Measurements from ENCODE around the gene BARX1.

Gene BARX1

DNA sequence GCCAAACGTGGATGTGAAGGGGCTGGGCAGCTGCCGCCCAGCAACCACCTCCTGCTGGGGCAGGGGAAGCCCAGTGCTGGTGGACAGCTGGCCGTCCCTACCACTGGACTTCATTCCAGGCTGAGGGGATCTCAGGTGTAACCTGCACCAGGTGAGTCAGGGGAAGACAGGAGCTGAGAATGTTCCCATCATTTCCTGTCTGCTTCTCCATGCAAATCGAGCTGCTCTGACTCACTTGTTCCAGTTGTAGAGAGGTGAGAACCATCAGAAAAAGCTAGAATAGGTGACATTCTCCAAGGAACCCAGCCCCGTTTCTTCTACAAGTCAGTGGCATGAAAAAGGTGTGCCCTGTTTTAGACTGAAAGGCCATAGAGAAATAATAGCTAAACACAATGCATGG is 21.8 kb upstream of the BARX1 start:
- no peak for TF ChIP-seq CSDC2 (CRISPR knock-in tag; IDR thresholded peaks at IDR 0.05)
- no peak for TF ChIP-seq ZNF70 (CRISPR knock-in tag; IDR thresholded peaks at IDR 0.05)
- no peak for TF ChIP-seq ZC3H10 (CRISPR knock-in tag; IDR thresholded peaks at IDR 0.05)
- TF ChIP-seq BACH2 (CRISPR knock-in tag; IDR thresholded peaks at IDR 0.05; ENCODE audit: borderline replicate concordance): no peak
- TF ChIP-seq, protein P1, sequence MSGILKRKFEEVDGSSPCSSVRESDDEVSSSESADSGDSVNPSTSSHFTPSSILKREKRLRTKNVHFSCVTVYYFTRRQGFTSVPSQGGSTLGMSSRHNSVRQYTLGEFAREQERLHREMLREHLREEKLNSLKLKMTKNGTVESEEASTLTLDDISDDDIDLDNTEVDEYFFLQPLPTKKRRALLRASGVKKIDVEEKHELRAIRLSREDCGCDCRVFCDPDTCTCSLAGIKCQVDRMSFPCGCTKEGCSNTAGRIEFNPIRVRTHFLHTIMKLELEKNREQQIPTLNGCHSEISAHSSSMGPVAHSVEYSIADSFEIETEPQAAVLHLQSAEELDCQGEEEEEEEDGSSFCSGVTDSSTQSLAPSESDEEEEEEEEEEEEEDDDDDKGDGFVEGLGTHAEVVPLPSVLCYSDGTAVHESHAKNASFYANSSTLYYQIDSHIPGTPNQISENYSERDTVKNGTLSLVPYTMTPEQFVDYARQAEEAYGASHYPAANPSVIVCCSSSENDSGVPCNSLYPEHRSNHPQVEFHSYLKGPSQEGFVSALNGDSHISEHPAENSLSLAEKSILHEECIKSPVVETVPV (CRISPR knock-in tag; IDR thresholded peaks at IDR 0.05): no peak
- TF ChIP-seq, protein P2, sequence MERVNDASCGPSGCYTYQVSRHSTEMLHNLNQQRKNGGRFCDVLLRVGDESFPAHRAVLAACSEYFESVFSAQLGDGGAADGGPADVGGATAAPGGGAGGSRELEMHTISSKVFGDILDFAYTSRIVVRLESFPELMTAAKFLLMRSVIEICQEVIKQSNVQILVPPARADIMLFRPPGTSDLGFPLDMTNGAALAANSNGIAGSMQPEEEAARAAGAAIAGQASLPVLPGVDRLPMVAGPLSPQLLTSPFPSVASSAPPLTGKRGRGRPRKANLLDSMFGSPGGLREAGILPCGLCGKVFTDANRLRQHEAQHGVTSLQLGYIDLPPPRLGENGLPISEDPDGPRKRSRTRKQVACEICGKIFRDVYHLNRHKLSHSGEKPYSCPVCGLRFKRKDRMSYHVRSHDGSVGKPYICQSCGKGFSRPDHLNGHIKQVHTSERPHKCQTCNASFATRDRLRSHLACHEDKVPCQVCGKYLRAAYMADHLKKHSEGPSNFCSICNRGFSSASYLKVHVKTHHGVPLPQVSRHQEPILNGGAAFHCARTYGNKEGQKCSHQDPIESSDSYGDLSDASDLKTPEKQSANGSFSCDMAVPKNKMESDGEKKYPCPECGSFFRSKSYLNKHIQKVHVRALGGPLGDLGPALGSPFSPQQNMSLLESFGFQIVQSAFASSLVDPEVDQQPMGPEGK (CRISPR knock-in tag; IDR thresholded peaks at IDR 0.05; ENCODE audit: borderline replicate concordance): no peak
- TF ChIP-seq TCF4 (CRISPR knock-in tag; IDR thresholded peaks at IDR 0.05; ENCODE audit: borderline replicate concordance): no peak
- TF ChIP-seq TOX (CRISPR knock-in tag; IDR thresholded peaks at IDR 0.05; ENCODE audit: borderline replicate concordance): no peak
- no peak for TF ChIP-seq ZNF8 (CRISPR knock-in tag; IDR thresholded peaks at IDR 0.05)
- TF ChIP-seq ZNF565 (CRISPR knock-in tag; conservative IDR thresholded peaks at IDR 0.05; ENCODE audit: low read depth): no peak
- TF ChIP-seq PPARA (CRISPR knock-in tag; IDR thresholded peaks at IDR 0.05; ENCODE audit: borderline replicate concordance): no peak
- TF ChIP-seq SNAI2 (CRISPR knock-in tag; IDR thresholded peaks at IDR 0.05): no peak
- TF ChIP-seq, protein P3, sequence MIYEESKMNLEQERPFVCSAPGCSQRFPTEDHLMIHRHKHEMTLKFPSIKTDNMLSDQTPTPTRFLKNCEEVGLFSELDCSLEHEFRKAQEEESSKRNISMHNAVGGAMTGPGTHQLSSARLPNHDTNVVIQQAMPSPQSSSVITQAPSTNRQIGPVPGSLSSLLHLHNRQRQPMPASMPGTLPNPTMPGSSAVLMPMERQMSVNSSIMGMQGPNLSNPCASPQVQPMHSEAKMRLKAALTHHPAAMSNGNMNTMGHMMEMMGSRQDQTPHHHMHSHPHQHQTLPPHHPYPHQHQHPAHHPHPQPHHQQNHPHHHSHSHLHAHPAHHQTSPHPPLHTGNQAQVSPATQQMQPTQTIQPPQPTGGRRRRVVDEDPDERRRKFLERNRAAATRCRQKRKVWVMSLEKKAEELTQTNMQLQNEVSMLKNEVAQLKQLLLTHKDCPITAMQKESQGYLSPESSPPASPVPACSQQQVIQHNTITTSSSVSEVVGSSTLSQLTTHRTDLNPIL (CRISPR knock-in tag; IDR thresholded peaks at IDR 0.05; ENCODE audit: low read depth): no peak
- TF ChIP-seq ISL1 (CRISPR knock-in tag; IDR thresholded peaks at IDR 0.05): no peak
- TF ChIP-seq ZFP3 (CRISPR knock-in tag; IDR thresholded peaks at IDR 0.05): no peak
- TF ChIP-seq ARNTL (CRISPR knock-in tag; IDR thresholded peaks at IDR 0.05; ENCODE audit: borderline replicate concordance, low read depth): no peak
- TF ChIP-seq, protein P4, sequence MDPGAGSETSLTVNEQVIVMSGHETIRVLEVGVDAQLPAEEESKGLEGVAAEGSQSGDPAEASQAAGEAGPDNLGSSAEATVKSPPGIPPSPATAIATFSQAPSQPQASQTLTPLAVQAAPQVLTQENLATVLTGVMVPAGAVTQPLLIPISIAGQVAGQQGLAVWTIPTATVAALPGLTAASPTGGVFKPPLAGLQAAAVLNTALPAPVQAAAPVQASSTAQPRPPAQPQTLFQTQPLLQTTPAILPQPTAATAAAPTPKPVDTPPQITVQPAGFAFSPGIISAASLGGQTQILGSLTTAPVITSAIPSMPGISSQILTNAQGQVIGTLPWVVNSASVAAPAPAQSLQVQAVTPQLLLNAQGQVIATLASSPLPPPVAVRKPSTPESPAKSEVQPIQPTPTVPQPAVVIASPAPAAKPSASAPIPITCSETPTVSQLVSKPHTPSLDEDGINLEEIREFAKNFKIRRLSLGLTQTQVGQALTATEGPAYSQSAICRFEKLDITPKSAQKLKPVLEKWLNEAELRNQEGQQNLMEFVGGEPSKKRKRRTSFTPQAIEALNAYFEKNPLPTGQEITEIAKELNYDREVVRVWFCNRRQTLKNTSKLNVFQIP (CRISPR knock-in tag; IDR thresholded peaks at IDR 0.05; ENCODE audit: borderline replicate concordance, low read depth): no peak
- TF ChIP-seq, protein P5, sequence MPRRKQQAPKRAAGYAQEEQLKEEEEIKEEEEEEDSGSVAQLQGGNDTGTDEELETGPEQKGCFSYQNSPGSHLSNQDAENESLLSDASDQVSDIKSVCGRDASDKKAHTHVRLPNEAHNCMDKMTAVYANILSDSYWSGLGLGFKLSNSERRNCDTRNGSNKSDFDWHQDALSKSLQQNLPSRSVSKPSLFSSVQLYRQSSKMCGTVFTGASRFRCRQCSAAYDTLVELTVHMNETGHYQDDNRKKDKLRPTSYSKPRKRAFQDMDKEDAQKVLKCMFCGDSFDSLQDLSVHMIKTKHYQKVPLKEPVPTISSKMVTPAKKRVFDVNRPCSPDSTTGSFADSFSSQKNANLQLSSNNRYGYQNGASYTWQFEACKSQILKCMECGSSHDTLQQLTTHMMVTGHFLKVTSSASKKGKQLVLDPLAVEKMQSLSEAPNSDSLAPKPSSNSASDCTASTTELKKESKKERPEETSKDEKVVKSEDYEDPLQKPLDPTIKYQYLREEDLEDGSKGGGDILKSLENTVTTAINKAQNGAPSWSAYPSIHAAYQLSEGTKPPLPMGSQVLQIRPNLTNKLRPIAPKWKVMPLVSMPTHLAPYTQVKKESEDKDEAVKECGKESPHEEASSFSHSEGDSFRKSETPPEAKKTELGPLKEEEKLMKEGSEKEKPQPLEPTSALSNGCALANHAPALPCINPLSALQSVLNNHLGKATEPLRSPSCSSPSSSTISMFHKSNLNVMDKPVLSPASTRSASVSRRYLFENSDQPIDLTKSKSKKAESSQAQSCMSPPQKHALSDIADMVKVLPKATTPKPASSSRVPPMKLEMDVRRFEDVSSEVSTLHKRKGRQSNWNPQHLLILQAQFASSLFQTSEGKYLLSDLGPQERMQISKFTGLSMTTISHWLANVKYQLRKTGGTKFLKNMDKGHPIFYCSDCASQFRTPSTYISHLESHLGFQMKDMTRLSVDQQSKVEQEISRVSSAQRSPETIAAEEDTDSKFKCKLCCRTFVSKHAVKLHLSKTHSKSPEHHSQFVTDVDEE (CRISPR knock-in tag; IDR thresholded peaks at IDR 0.05): no peak
- no peak for TF ChIP-seq ESRRG (CRISPR knock-in tag; IDR thresholded peaks at IDR 0.05)
- no peak for TF ChIP-seq RARB (CRISPR knock-in tag; IDR thresholded peaks at IDR 0.05)
- no peak for ATAC-seq

DNA sequence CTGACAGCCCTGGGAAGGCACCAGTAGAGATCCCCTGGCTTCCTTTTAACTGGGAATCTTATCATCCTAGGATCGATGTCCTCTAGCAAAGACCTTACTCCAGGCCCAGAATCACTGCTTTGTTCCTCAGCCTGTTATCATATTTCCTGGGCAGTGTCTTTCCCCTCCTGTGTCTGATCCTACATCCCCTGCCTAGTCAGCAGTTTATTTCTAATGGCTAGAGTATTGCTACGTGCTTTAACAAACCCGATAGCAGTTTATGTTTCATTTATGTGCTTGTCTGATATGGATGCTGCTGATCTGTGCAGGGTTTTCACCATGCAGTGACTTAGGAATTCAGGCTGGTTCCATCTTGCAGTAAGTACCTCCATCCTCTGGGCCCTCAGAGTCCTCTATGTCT is 20.9 kb upstream of the BARX1 start:
- TF ChIP-seq, protein P4 (CRISPR knock-in tag; IDR thresholded peaks at IDR 0.05; ENCODE audit: borderline replicate concordance, low read depth): no peak
- no peak for TF ChIP-seq ZFP3 (CRISPR knock-in tag; IDR thresholded peaks at IDR 0.05)
- no peak for ATAC-seq

DNA sequence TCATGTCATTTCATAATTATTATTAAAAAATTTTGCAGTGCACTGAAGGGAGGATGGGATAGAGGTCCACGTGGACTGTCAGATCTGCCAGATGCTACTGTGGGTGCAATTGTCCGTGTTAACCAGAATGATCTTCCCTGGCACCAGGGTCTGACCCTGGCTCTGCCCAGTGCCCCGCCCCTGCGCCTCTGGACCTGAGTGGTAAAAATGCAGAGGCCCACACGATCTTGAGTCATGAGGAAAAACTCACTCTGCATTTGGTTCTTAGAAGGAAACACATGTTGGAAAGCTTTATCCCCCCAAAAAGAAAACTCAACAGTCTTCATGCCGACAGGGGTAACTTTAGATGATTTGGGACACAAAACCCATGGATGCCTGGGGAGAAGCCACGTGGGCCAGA is 20.1 kb upstream of the BARX1 start:
- no peak for ATAC-seq
- TF ChIP-seq, protein P2 (CRISPR knock-in tag; IDR thresholded peaks at IDR 0.05; ENCODE audit: borderline replicate concordance): no peak
